Anterior cingulate cortex (tissue), 58 donors: ENCODE data around the gene MAZ.
"Not testable (repeated sequence)": the region's sequence is repeated elsewhere in the genome, so short reads cannot be mapped to it uniquely, and the experiment has no call there.

Source experiments
- DNase-seq, 58 donors: peaks; one replicate each; lab custom pipeline; 2025; lab: John Stamatoyannopoulos, UW

Gene MAZ

DNA sequence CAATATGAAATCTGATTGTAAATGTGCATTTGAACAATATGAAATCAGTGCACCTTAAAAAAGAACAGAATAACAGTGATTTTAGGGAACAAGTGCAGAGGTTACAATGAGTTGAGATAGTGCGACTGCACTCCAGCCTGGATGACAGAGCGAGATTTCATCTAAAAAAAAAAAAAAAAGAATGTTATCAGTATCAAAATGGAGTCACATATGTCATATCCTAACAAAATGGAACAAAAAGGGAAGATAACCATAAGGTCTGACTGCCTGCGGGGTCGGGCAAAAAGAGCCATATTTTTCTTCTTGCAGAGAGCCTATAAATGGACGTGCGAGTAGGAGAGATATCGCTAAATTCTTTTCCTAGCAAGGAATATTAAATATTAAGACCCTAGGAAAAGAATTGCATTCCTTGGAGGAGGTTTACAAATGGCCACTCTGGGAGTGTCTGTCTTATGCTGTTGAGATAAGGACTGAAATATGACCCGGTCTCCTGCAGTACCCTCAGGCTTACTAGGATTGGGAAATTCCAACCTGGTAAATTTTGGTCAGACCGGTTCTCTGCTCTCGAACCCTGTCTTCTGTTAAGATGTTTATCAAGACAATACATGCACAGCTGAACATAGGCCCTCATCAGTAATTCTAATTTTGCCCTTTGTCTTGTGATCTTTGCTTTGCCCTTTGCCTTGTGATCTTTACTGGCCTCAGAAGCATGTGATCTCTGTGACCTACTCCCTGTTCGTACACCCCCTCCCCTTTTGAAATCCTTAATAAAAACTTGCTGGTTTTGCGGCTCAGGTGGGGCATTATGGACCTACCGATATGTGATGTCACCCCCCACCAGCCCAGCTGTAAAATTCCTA, 23.0 kb upstream of the MAZ start:
- not testable (repeated sequence) for DNase-seq

DNA sequence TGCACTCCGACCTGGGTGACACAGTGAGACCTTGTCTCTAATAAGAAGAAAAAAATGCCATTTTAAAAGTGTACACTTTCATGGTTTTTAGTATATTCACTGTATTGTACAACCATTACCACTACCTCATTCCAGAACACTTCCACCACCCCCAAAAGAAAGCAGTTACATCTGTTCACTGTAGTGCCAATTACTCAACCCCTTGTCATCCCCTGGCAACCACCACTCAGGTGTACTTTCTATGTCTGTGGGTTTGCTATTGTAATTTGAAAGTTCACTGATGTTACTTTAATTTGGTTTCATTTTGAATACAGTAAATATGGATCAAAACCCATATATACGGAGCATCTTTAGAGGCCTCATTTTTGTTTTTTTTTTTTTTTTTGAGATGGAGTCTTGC, 22.2 kb upstream of the MAZ start:
- no peak for DNase-seq

DNA sequence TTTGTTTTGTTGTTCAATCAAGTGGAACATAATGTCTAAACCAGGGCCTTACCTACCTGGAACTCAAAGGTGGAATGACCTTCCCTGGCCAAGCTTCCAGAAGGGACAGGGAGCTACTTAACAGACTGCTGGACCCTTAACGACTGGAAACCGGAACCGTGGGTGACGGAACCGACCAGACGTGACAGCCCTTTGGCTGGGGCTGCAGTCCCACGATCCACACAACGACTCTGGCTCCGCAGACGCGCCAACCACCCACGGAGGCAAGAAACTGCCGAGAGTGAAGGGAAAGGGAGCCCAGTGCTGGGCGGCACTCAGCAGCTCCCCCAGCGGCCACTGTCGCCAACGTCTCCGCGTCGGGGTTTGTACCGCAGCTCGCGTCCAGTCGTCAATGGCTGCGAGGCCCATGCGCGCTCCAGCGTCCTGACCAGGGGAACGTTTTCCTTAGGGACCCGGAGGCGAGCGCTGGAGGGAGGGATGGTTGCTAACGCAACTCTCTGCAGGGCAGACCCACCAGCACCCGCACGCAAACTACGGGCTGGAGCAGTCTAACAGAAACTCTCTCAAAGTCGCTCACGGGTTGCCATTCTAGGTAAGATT, 21.3 kb upstream of the MAZ start:
- DNase-seq, result peak in 50 of 58 donors; percentile 1 to 73 (median 24)

DNA sequence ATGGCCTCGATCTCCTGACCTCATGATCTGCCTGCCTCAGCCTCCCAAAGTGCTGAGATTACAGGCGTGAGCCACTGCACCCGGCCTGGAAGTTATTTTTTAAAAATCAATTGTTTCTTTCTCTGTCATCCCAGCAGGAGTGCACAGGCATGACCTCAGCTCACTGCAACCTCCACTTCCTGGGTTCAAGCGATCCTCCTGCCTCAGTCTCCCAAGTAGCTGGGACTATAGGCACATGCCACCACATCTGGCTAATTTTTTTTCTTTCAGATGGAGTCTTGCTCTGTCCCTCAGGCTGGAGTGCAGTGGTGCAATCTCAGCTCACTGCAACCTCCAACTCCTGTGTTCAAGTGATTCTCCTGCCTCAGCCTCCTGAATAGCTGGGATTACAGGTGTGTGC, 19.2 kb upstream of the MAZ start:
- not testable (repeated sequence) for DNase-seq

- DNase-seq, result no peak
Measured at GRCh38 chr16:29789775-29790182, 16.6 kb upstream of the MAZ start.

DNA sequence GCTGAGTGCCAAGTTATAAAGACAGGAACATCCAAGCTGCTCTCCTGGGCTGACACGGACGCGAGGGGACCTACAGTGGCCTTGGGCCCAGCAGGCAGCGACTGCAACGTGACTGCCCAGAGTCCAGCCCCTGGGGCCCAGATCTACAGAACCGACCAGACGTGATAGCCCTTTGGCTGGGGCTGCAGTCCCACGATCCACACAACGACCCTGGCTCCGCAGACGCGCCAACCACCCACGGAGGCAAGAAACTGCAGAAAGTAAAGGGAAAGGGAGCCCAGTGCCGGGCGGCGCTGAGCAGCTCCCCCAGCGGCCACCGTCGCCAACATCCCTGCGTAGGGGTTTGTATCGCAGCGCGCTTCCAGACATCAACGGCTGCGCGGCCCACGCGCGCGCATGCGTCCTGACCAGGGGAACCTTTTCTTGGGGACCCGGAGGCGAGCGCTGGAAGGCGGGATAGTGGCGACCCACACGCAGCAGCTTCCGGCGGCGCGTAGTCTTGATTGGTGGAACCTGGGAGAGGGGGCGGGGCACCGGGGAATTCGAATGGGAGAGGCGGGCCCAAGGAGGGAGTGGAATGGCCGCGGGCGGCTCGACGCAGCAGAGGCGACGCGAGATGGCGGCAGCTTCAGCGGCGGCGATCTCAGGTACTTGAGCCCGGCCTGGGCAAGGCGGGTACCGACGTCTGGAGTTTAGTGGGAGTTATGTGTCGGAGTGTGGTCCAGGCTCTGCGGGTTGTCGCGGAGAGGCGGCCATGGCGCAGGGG, 16.0 kb upstream of the MAZ start, which contains the start of gene KIF22:
TSS of gene KIF22 (plus strand) at position 569 of the 766 bp plus-strand sequence. CDS start at position 578, 9 bp downstream.
- peak; percentile 90 to 100 (median 98) for DNase-seq

GRCh38 chr16:29790949-29791844, 15.1 kb upstream of the MAZ start:
- DNase-seq, result peak in 1 of 58 donors; percentile 52

DNA sequence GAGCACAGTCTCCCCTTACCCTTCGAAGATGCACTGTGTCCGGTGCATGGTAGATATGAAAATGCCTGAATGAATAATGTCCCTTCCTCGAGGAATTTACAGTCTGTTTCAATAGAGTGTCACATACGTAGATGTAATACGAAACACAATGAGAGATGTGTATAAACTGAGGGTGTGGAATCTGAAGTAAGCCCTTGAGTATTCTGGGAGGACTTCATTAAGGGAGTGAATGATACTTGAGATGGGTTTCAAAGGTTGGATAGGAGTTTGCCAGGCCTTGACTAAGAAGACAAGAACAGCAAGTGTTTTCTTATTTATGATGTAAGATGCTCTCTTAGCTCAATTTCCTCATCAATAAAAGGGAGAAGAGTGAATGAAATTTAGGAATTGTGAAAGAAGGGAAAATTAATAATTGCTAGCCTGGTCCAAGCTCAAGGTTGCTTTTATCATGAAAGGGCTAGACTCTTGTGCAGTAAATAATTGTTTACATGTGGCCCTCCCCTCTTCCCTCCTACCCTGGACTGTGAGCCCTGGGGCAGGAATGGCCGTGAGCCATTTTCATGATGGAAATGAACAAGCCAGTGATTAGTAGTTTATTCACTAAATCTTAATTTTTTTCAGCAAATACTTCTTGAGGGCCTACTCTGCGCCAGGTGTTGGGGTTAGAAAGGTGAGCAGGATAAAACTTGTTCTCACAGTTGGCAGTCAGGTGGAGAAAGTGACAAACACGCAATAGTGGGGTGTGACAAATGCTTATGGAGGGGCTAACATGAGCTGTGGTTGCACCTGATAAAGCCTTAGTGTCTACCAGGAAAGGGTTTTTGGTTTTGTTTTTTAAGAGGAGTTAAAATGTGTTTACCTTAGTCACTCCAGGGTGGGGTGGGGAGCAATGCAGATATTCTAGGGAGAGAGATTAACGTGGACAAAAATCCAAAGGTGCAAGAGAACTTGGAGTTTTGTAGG, 14.2 kb upstream of the MAZ start:
- DNase-seq, result no peak

- not testable (repeated sequence) for DNase-seq
Measured at GRCh38 chr16:29793153-29793552, 13.2 kb upstream of the MAZ start.

GRCh38 chr16:29794231-29794710, 12.1 kb upstream of the MAZ start:
- no peak for DNase-seq

- no peak for DNase-seq
Measured at GRCh38 chr16:29802416-29802935, 3.9 kb upstream of the MAZ start.

DNA sequence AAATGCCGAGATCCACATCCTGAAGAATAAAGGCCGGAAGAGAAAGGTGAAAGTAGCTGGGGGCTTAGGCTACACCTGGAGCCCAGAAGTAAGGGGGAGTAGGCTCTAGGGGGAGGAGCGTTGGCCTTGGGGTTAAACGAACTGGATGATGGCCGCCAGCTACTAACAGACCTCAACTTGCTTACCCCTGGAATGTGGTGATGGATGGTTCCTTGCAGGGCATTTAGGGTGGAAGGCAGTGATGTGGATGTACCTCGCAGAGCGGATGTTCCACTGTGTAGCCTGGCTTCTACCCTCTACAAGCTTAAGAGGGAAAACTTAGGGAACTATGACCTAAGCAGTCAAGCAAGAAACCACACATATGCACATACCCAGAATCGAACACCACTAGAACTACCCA, 2.3 kb upstream of the MAZ start:
- no peak for DNase-seq

DNA sequence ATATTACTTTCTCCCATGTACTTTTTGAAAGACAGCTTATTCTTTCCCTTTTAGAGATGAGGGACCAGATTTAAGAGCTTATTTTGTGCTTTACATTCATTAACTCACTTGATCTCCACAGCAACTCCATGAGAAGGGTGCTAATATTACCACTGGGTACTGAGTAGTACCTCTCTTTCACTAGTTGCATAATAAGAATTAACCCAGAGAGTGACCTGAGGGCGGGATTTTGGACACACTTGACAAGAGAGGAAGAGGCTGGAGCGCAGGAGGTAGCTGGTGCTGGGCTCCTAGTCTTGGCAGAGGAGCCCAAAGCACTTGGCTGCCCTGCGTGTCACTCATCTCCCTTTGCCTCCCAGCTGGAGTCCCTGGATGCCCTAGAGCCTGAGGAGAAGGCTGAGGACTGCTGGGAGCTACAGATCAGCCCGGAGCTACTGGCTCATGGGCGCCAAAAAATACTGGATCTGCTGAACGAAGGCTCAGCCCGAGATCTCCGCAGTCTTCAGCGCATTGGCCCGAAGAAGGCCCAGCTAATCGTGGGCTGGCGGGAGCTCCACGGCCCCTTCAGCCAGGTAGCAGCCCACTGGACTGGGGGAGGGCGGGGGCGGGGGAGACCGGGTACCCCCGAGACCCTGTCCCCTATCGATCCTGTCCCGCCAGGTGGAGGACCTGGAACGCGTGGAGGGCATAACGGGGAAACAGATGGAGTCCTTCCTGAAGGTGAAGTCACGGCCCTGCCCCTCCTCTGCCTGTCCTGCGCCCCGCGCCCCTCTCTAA, 1.7 kb upstream of the MAZ start:
- peak in 17 of 58 donors; percentile 16 to 79 (median 45) for DNase-seq

- peak; percentile 88 to 100 (median 97) for DNase-seq
Measured at GRCh38 chr16:29805232-29806098, 864 bp upstream of the MAZ start.

- peak in 7 of 58 donors; percentile 17 to 55 (median 22) for DNase-seq
Measured at GRCh38 chr16:29806641-29807425, 504 bp downstream of the MAZ start.
